HFF-Myc (cell line): ENCODE data around the gene USP35.

Source experiments
- DNase-seq: peaks from one replicate; pipeline ENCODE4 v3.0.0-alpha.2; 2011; ENCODE audit warnings: low read depth; ENCODE audit errors: extremely low read depth
- H3K4me3 ChIP-seq: replicated peaks from 2 replicates; pipeline ENCODE4 v1.5.1; 2011; ENCODE audit warnings: low read depth, mild to moderate bottlenecking, control low read depth, low read length
- CTCF ChIP-seq: IDR thresholded peaks from 2 replicates; pipeline ENCODE4 v1.5.1; 2012; ENCODE audit warnings: mild to moderate bottlenecking, low read depth, low read length, control low read depth; ENCODE audit errors: missing control alignments

The USP35 gene

GRCh38 chr11:78180751-78181150 lies 8.0 kb upstream of the USP35 start:
- TF ChIP-seq CTCF: no peak
- no peak for DNase-seq
- H3K4me3 ChIP-seq: no peak overlapping the region

GRCh38 chr11:78181185-78181584 lies 7.5 kb upstream of the USP35 start:
- no peak for TF ChIP-seq CTCF
- no peak for DNase-seq
- no peak overlapping the region for H3K4me3 ChIP-seq

- TF ChIP-seq CTCF: no peak
- H3K4me3 ChIP-seq: peak overlapping the region; percentile 79
- no peak for DNase-seq
Measured at GRCh38 chr11:78187366-78188285, 1.1 kb upstream of the USP35 start.

- TF ChIP-seq CTCF: no peak
- peak overlapping the region; percentile 79 for H3K4me3 ChIP-seq
- DNase-seq: no peak
Measured at GRCh38 chr11:78189174-78189724, 530 bp downstream of the USP35 start.

- DNase-seq: no peak
- TF ChIP-seq CTCF: no peak
- H3K4me3 ChIP-seq: peak overlapping the region; percentile 79
Measured at GRCh38 chr11:78189851-78190250, 1.1 kb downstream of the USP35 start.

- no peak for TF ChIP-seq CTCF
- DNase-seq: no peak
- H3K4me3 ChIP-seq: no peak overlapping the region
Measured at GRCh38 chr11:78190374-78190773, 1.7 kb downstream of the USP35 start.
